Duodenal mucosa (tissue), 2 donors: ENCODE measurements around the gene PSMD11.

Source experiments
- H3K27ac ChIP-seq: one replicate; pipeline ENCODE4 v1.7.0; 2013; ENCODE audit warnings: low read depth, low read length
- H3K27me3 ChIP-seq, 2 donors: one replicate each; pipeline ENCODE4 v1.7.0; 2013; ENCODE audit warnings: low read length in 2 of 2, control low read depth in 1 of 2; ENCODE audit not compliant: insufficient read depth in 2 of 2, control insufficient read depth in 1 of 2
- H3K36me3 ChIP-seq, 2 donors: one replicate each; pipeline ENCODE4 v1.7.0; 2013; ENCODE audit warnings: low read length in 2 of 2, control low read depth in 1 of 2; ENCODE audit not compliant: insufficient read depth in 2 of 2, control insufficient read depth in 1 of 2
- H3K4me1 ChIP-seq, 2 donors: one replicate each; pipeline ENCODE4 v1.7.0; 2013; ENCODE audit warnings: low read length in 2 of 2, control low read depth in 1 of 2; ENCODE audit not compliant: insufficient read depth in 2 of 2, control insufficient read depth in 1 of 2
- H3K4me3 ChIP-seq, 2 donors: one replicate each; pipeline ENCODE4 v1.7.0; 2013; ENCODE audit warnings: low read length in 2 of 2, low read depth in 1 of 2
- H3K9ac ChIP-seq, 2 donors: one replicate each; pipeline ENCODE4 v1.7.0; 2013; ENCODE audit warnings: low read length in 2 of 2, low read depth in 1 of 2
- H3K9me3 ChIP-seq, 2 donors: one replicate each; pipeline ENCODE4 v1.7.0; 2013; ENCODE audit warnings: low read length in 2 of 2, control low read depth in 1 of 2; ENCODE audit not compliant: control insufficient read depth in 1 of 2

The PSMD11 gene

GRCh38 chr17:32528825-32529224 is 84.5 kb downstream of the PSMD11 start:
- no peak overlapping the region for H3K27ac ChIP-seq
- no peaks in the 10 kb centered on the region for H3K9me3 ChIP-seq
- no peak overlapping the region for H3K4me3 ChIP-seq
- H3K36me3 ChIP-seq: peaks cover 0 to 19% of the 10 kb centered on the region in 2 donors
- no peak overlapping the region for H3K9ac ChIP-seq
- no peaks in the 10 kb centered on the region for H3K4me1 ChIP-seq
- no peaks in the 10 kb centered on the region for H3K27me3 ChIP-seq

GRCh38 chr17:32529604-32530003 is 85.3 kb downstream of the PSMD11 start:
- no peak overlapping the region for H3K27ac ChIP-seq
- H3K9ac ChIP-seq: no peak overlapping the region
- no peaks in the 10 kb centered on the region for H3K9me3 ChIP-seq
- no peak overlapping the region for H3K4me3 ChIP-seq
- peaks cover 0 to 19% of the 10 kb centered on the region in 2 donors for H3K36me3 ChIP-seq
- no peaks in the 10 kb centered on the region for H3K27me3 ChIP-seq
- peaks cover 1 to 6% of the 10 kb centered on the region in 2 donors for H3K4me1 ChIP-seq
